SKM-1 (cell line): Measurements from ENCODE around the gene UQCRH.
"Not testable (repeated sequence)": the region's sequence is repeated elsewhere in the genome, so short reads cannot be mapped to it uniquely, and the experiment has no call there.

ENCODE experiments used
- DNase-seq: peaks from one replicate; lab custom pipeline; 2025; ENCODE audit not compliant: unreplicated experiment; lab: John Stamatoyannopoulos, UW

UQCRH gene

DNA sequence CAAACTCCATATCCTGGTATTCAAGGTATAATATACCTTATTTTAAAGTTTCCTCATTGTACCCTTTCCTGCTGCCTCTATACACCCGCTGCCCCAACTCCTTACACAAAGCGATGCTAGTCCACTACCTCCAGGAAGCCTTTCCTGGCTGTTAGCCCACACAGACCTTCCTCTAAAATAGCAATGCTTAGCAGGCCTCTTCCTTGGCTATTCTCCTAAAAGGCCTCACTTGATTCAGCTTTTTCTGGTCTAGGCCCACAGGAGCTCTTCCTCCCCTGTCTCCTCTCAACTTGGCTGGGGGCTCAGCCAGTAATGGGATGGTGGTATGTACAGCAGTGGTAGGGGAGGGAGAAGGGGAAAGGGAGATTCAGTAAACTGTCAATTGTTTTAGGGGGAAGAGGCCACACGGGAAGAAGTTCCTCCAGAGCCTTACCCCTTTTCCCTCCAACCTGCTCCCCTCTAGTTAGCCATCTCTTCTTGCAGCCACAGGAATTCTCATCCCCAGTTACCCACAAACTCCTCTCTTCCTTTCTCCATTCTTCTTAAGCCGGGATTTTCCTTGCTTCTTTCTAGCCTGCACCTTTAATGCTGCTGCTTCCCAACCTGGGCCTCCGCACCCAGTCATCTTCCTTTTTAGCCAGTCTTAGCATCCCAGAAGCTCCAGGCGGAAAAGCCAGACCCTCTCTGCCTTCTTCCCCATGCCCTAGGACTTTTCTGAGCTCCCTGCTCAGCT lies 2.7 kb upstream of the UQCRH start:
- no peak for DNase-seq

- DNase-seq: no peak
These were observed 2.1 kb upstream of the UQCRH start for GRCh38 chr1:46301406-46301807.

GRCh38 chr1:46301808-46302640 lies 1.5 kb upstream of the UQCRH start:
- no peak for DNase-seq

GRCh38 chr1:46302641-46303037 lies 859 bp upstream of the UQCRH start:
- no peak for DNase-seq

GRCh38 chr1:46303872-46304326 lies 401 bp downstream of the UQCRH start:
- DNase-seq: no peak

DNA sequence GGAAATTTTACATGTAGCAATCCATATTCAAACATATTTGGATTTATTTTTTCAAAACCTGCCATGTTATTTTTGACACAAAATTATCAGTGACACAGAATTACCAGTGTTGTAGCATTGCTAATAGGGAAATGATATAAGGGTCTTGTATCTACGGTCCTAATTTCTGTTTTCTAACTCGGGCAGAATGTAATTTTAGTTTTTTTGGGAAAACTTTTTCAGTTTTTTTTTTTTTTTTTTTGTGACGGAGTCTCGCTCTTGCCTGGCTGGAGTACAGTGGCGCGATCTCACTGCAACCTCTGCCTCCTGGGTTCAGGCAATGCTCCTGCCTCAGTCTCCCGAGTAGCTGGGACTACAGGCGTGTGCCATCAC lies 2.6 kb downstream of the UQCRH start:
- no peak for DNase-seq

GRCh38 chr1:46309401-46310159 lies 6.1 kb downstream of the UQCRH start:
- DNase-seq: no peak

GRCh38 chr1:46310321-46310720 lies 6.8 kb downstream of the UQCRH start:
- DNase-seq: no peak

- no peak for DNase-seq
These were observed 12.3 kb downstream of the UQCRH start for GRCh38 chr1:46315669-46316403.

- DNase-seq: no peak
These were observed 13.8 kb downstream of the UQCRH start for GRCh38 chr1:46317323-46317722.

- not testable (repeated sequence) for DNase-seq
These were observed 15.8 kb downstream of the UQCRH start for GRCh38 chr1:46319301-46319700.

- not testable (repeated sequence) for DNase-seq
These were observed 16.7 kb downstream of the UQCRH start for GRCh38 chr1:46319960-46320914.

GRCh38 chr1:46322191-46322590 lies 18.7 kb downstream of the UQCRH start:
- DNase-seq: not testable (repeated sequence)

DNA sequence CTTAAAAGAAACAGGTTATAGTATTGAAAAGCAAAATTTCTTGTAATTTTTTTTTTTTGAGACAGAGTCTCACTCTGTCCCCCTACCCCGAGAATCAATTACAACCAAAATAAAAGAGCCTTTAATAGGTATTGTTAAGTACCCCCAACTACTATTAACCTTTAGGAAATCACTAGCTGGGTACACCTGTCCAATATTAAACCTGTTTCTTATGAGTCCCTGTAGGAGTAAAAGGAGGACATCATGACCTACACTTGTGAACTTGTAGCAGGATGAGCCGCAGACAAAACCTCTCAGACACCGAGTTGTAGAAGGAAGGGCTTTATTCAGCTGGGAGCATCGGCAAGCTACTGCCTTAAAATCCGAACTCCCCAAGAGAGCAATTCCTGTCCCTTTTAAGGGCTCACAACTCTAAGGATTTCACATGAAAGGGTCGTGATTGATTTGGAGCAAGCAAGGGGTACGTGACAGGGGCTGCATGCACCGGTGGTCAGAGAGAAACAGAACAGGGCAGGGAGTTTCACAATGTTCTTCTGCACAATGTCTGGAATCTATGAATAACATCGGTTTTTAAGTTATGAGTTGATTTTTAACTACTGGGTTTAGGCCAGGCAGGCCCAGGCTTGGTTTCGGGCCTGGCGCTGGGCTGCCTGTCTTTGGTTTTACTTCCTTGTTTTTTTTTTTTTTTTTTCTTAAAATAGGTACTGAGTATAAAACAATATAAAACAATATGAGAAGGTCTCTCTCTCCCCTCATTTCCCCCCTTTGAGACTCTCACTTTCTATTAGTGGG lies 22.0 kb downstream of the UQCRH start:
- DNase-seq: not testable (repeated sequence)

DNA sequence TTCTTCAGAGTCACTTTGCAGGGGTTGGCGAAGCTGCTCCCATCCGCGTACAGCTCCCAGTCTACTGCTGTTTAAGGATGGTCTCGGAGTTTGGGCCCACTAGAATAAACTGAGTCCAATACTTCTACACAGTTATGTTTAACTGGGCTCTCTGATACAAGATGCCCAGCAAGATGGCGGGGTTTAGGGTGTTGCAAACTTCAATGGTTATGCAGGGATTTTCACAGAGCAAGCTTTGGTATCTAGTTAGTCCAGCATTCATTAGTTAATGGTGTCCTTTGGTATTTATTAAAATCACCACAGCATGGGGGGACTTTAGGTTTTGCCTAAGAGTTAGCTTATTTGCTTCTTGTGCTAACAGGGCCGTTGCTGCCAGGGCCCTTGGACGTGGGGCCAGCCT lies 24.7 kb downstream of the UQCRH start:
- DNase-seq: not testable (repeated sequence)

DNA sequence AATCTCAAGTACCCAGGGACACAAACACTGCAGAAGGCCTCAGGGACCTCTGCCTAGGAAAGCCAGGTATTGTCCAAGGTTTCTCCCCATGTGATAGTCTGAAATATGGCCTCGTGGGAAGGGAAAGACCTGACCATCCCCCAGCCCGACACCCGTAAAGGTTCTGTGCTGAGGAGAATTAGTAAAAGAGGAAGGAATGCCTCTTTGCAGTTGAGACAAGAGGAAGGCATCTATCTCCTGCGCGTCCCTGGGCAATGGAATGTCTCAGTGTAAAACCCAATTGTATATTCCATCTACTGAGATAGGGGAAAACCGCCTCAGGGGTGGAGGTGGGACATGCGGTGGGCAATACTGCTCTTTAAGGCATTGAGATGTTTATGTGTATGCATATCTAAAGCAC lies 26.3 kb downstream of the UQCRH start:
- DNase-seq: not testable (repeated sequence)

DNA sequence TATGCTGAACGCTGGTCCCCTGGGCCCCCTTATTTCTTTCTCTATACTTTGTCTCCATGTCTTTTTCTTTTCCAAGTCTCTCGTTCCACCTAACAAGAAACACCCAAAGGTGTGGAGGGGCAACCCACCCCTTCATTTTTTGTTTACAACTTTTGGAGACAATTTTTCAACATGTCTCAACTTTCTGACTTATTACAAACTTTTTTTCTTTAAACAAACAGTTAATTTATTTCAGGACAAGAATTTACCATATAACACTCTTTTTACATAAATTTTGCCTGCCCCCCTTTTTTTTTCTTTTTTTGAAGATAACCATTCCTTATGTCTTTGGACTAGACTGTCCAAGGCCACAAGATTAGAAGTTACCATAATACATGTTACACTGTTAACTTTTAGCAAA lies 26.9 kb downstream of the UQCRH start:
- DNase-seq: not testable (repeated sequence)

DNA sequence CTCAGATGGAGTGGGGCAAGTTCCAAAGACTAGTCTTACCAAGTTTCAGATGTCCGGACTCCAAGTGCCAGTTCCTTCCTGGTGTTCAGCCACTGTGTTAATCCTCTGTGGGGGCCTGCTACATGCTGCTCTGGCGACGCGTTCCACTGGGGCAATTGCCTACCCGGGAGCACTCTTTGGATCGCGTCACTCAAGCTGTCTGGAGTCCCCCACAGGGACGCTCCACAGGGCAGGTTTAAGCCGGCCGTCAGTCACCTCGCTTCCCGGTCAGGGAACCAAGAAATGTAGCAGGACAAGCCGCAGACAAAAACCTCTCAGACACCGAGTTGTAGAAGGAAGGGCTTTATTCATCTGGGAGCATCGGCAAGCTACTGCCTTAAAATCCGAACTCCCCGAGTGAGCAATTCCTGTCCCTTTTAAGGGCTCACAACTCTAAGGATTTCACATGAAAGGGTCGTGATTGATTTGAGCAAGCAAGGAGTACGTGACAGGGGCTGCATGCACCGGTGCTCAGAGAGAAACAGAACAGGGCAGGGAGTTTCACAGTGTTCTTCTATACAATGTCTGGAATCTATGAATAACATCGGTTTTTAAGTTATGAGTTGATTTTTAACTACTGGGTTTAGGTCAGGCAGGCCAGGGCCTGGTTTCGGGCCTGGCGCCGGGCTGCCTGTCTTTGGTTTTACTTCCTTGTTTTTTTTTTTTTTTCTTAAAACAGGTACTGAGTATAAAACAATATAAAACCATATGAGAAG lies 28.5 kb downstream of the UQCRH start:
- not testable (repeated sequence) for DNase-seq
